ENCODE measurements around the gene ACKR3. TPM values are rescaled to one million over a fixed set of nuclear protein-coding genes. Genes with fewer than 3 reads are reported as not detected.

The ACKR3 gene
- total and polyA plus RNA-seq, 2 experiments from 2014 or later: 1.0 to 3.0 TPM

DNA sequence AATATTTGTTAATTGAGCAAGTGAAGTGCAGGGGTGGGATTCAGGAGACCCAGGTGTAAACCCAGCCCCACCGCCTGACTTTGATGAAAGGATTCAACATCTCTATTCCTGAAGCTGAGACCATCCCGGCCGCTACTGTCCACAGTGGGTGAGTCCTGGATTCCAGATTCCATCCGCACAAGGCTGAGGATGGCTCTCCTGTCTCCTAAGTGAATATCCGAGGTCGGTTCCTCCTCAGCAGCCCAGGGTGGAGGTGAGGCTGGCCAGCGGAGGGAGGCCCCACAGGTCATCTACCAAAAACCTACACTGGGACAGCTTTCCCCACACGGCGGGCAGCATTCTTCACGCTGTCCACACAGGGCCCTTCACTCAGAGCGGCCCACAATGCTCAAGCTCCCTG, 57.6 kb downstream of the ACKR3 start:
- Histone ChIP-seq H4K20me1 (replicated peaks; ENCODE audit: insufficient read depth) (no peaks in the 10 kb centered on the region), H2AFZ (no peak overlapping the region), H3F3A (replicated peaks; ENCODE audit: low read depth) (no peaks in the 10 kb centered on the region), H3K27me3 (ENCODE audit: insufficient read depth) (no peaks in the 10 kb centered on the region), H3K4me1 (ENCODE audit: insufficient read depth) (no peaks in the 10 kb centered on the region), H3K36me3 (ENCODE audit: insufficient read depth) (no peaks in the 10 kb centered on the region), H3K9me2 (ENCODE audit: insufficient read depth) (no peaks in the 10 kb centered on the region), H3K79me2 (replicated peaks; ENCODE audit: insufficient read depth) (no peaks in the 10 kb centered on the region), H3K4me2 (no peak overlapping the region), H3K4me3 (no peak overlapping the region), H3K27ac (ENCODE audit: low read depth) (no peak overlapping the region)
- Mint-ChIP-seq H3K9me3 (no peaks in the 10 kb centered on the region), H3K36me3 (ENCODE audit: low read depth) (no peaks in the 10 kb centered on the region), H3K4me3 (no peak overlapping the region), H3K4me1 (no peaks in the 10 kb centered on the region; the same call in 2 of the 3 replicates), H3K27ac (no peak overlapping the region), H3K27me3 (ENCODE audit: insufficient read depth, low read depth, poor library complexity) (peaks cover 2% of the 10 kb centered on the region)
- no peak for ATAC-seq
- no peak for DNase-seq (ENCODE audit: low spot score)
- no peak for TF ChIP-seq ZNF114 (CRISPR knock-in tag; IDR thresholded peaks at IDR 0.05)
- TF ChIP-seq NANOG (IDR thresholded peaks at IDR 0.05; ENCODE audit: borderline replicate concordance): no peak
- TF ChIP-seq, protein P1, sequence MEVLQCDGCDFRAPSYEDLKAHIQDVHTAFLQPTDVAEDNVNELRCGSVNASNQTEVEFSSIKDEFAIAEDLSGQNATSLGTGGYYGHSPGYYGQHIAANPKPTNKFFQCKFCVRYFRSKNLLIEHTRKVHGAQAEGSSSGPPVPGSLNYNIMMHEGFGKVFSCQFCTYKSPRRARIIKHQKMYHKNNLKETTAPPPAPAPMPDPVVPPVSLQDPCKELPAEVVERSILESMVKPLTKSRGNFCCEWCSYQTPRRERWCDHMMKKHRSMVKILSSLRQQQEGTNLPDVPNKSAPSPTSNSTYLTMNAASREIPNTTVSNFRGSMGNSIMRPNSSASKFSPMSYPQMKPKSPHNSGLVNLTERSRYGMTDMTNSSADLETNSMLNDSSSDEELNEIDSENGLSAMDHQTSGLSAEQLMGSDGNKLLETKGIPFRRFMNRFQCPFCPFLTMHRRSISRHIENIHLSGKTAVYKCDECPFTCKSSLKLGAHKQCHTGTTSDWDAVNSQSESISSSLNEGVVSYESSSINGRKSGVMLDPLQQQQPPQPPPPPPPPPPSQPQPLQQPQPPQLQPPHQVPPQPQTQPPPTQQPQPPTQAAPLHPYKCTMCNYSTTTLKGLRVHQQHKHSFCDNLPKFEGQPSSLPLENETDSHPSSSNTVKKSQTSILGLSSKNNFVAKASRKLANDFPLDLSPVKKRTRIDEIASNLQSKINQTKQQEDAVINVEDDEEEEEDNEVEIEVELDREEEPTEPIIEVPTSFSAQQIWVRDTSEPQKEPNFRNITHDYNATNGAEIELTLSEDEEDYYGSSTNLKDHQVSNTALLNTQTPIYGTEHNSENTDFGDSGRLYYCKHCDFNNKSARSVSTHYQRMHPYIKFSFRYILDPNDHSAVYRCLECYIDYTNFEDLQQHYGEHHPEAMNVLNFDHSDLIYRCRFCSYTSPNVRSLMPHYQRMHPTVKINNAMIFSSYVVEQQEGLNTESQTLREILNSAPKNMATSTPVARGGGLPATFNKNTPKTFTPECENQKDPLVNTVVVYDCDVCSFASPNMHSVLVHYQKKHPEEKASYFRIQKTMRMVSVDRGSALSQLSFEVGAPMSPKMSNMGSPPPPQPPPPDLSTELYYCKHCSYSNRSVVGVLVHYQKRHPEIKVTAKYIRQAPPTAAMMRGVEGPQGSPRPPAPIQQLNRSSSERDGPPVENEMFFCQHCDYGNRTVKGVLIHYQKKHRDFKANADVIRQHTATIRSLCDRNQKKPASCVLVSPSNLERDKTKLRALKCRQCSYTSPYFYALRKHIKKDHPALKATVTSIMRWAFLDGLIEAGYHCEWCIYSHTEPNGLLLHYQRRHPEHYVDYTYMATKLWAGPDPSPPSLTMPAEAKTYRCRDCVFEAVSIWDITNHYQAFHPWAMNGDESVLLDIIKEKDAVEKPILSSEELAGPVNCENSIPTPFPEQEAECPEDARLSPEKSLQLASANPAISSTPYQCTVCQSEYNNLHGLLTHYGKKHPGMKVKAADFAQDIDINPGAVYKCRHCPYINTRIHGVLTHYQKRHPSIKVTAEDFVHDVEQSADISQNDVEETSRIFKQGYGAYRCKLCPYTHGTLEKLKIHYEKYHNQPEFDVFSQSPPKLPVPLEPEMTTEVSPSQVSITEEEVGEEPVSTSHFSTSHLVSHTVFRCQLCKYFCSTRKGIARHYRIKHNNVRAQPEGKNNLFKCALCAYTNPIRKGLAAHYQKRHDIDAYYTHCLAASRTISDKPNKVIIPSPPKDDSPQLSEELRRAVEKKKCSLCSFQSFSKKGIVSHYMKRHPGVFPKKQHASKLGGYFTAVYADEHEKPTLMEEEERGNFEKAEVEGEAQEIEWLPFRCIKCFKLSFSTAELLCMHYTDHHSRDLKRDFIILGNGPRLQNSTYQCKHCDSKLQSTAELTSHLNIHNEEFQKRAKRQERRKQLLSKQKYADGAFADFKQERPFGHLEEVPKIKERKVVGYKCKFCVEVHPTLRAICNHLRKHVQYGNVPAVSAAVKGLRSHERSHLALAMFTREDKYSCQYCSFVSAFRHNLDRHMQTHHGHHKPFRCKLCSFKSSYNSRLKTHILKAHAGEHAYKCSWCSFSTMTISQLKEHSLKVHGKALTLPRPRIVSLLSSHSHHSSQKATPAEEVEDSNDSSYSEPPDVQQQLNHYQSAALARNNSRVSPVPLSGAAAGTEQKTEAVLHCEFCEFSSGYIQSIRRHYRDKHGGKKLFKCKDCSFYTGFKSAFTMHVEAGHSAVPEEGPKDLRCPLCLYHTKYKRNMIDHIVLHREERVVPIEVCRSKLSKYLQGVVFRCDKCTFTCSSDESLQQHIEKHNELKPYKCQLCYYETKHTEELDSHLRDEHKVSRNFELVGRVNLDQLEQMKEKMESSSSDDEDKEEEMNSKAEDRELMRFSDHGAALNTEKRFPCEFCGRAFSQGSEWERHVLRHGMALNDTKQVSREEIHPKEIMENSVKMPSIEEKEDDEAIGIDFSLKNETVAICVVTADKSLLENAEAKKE (CRISPR knock-in tag; IDR thresholded peaks at IDR 0.05): no peak
- TF ChIP-seq EZH2phosphoT487 (IDR thresholded peaks at IDR 0.05; ENCODE audit: unreplicated experiment): no peak
- TF ChIP-seq, protein P2, sequence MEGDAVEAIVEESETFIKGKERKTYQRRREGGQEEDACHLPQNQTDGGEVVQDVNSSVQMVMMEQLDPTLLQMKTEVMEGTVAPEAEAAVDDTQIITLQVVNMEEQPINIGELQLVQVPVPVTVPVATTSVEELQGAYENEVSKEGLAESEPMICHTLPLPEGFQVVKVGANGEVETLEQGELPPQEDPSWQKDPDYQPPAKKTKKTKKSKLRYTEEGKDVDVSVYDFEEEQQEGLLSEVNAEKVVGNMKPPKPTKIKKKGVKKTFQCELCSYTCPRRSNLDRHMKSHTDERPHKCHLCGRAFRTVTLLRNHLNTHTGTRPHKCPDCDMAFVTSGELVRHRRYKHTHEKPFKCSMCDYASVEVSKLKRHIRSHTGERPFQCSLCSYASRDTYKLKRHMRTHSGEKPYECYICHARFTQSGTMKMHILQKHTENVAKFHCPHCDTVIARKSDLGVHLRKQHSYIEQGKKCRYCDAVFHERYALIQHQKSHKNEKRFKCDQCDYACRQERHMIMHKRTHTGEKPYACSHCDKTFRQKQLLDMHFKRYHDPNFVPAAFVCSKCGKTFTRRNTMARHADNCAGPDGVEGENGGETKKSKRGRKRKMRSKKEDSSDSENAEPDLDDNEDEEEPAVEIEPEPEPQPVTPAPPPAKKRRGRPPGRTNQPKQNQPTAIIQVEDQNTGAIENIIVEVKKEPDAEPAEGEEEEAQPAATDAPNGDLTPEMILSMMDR (conservative IDR thresholded peaks at IDR 0.05; ENCODE audit: low read depth in 2 of 2): no peak
- TF ChIP-seq JUNB (IDR thresholded peaks at IDR 0.05; ENCODE audit: unreplicated experiment): no peak

All from GM23338 (cell line).